ENCODE data around the gene ZNF584. TPM values are rescaled to one million over a fixed set of nuclear protein-coding genes. Genes with fewer than 3 reads are reported as not detected.

The ZNF584 gene
- total RNA-seq, 1 donor from 2014 or later, result 6.9 TPM

DNA sequence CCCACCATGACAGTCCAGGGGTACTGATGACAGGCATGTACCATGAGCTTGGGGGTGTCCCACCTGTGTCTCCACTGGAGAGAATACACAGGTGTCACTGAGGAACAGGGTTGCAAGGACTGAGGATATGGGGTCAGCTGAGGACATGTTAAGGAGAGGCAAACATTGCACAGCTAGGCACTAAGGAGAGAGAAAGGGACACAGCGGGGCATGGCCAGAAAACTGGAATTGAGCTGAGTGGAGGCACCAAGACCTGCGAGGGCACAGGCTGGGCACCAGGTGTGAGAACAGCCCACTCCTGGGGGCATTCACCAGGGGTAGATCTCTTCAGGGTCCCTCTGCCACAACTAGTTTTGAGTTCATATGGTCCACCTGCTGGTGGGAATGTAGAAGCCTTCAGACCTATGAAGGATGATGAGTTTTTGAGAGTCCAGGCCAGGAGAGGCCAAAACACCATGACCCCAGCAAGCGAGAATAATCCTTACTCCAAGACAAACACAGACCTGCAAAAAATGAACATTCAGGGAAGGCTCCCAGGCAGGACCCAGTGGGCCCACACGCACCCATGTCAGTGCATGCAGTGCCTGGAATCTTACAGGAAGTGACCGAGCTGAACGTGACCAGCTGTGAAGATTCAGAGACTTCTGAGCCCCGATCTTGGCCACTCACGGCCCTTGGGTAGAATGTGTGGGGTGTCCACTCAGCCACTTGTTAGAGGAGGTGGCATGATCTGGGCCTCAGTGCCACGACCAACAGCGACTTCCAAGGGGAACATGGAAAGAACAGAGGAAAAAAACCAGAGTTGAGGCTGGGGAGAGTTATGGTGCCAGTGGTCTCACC is 1.4 kb upstream of the ZNF584 start:
- DNase-seq (ENCODE audit: low spot score), result peak; percentile 45
- H3K27ac Mint-ChIP-seq, result peak overlapping the region; percentile 91

GRCh38 chr19:58407658-58408151 is 744 bp upstream of the ZNF584 start:
- H3K4me3 ChIP-seq, result peak overlapping the region; percentile 78
- Mint-ChIP-seq H3K4me1 (peaks cover 32% of the 10 kb centered on the region), H3K9me3 (peaks cover 21% of the 10 kb centered on the region), H3K27ac (peak overlapping the region; percentile 91), H3K36me3 (peaks cover 30% of the 10 kb centered on the region), H3K27me3 (ENCODE audit: insufficient read depth, low read depth) (peaks cover 9% of the 10 kb centered on the region), H3K4me3 (peak overlapping the region; percentile 96)
- H3K4me1 ChIP-seq, result peaks cover 11% of the 10 kb centered on the region
- peaks cover 20% of the 10 kb centered on the region for H3F3A ChIP-seq (ENCODE audit: low read depth)
- H3K79me2 ChIP-seq (ENCODE audit: low read depth), result peaks cover 6% of the 10 kb centered on the region
- peak; percentile 40 for DNase-seq (ENCODE audit: low spot score)
- peak overlapping the region; percentile 98 for H3K4me2 ChIP-seq
- H3K9me3 ChIP-seq (ENCODE audit: low read depth), result no peaks in the 10 kb centered on the region
- TF ChIP-seq, protein P1, sequence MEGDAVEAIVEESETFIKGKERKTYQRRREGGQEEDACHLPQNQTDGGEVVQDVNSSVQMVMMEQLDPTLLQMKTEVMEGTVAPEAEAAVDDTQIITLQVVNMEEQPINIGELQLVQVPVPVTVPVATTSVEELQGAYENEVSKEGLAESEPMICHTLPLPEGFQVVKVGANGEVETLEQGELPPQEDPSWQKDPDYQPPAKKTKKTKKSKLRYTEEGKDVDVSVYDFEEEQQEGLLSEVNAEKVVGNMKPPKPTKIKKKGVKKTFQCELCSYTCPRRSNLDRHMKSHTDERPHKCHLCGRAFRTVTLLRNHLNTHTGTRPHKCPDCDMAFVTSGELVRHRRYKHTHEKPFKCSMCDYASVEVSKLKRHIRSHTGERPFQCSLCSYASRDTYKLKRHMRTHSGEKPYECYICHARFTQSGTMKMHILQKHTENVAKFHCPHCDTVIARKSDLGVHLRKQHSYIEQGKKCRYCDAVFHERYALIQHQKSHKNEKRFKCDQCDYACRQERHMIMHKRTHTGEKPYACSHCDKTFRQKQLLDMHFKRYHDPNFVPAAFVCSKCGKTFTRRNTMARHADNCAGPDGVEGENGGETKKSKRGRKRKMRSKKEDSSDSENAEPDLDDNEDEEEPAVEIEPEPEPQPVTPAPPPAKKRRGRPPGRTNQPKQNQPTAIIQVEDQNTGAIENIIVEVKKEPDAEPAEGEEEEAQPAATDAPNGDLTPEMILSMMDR (IDR thresholded peaks at IDR 0.05), result no peak
- TF ChIP-seq EZH2phosphoT487 (IDR thresholded peaks at IDR 0.05), result no peak
- no peak for TF ChIP-seq EZH2 (IDR thresholded peaks at IDR 0.05)
- H3K27ac ChIP-seq, result peak overlapping the region; percentile 63
- H4K20me1 ChIP-seq (ENCODE audit: low read depth), result no peaks in the 10 kb centered on the region
- peak overlapping the region; percentile 56 for H2AFZ ChIP-seq (replicated peaks)
- H3K36me3 ChIP-seq, result no peaks in the 10 kb centered on the region
- H3K9ac ChIP-seq, result peak overlapping the region; percentile 66
- H3K27me3 ChIP-seq, result no peaks in the 10 kb centered on the region

More for the DNA sequence above, 1.4 kb upstream of the ZNF584 start:
- H2AFZ ChIP-seq (replicated peaks), result no peak overlapping the region
- Mint-ChIP-seq H3K36me3 (peaks cover 26% of the 10 kb centered on the region), H3K4me1 (peaks cover 32% of the 10 kb centered on the region), H3K4me3 (peak overlapping the region; percentile 96), H3K9me3 (peaks cover 18% of the 10 kb centered on the region), H3K27me3 (ENCODE audit: insufficient read depth, low read depth) (peaks cover 9% of the 10 kb centered on the region)
- peak overlapping the region; percentile 98 for H3K4me2 ChIP-seq
- H3K9ac ChIP-seq, result no peak overlapping the region
- TF ChIP-seq EZH2 (IDR thresholded peaks at IDR 0.05), result no peak
- TF ChIP-seq, protein P1 (IDR thresholded peaks at IDR 0.05), result peak; percentile 43
- TF ChIP-seq EZH2phosphoT487 (IDR thresholded peaks at IDR 0.05), result no peak
- peaks cover 11% of the 10 kb centered on the region for H3K79me2 ChIP-seq (ENCODE audit: low read depth)
- H3F3A ChIP-seq (ENCODE audit: low read depth), result peaks cover 25% of the 10 kb centered on the region
- no peaks in the 10 kb centered on the region for H3K27me3 ChIP-seq
- no peaks in the 10 kb centered on the region for H3K9me3 ChIP-seq (ENCODE audit: low read depth)
- H4K20me1 ChIP-seq (ENCODE audit: low read depth), result no peaks in the 10 kb centered on the region
- no peak overlapping the region for H3K27ac ChIP-seq
- no peaks in the 10 kb centered on the region for H3K36me3 ChIP-seq
- H3K4me1 ChIP-seq, result peaks cover 11% of the 10 kb centered on the region
- H3K4me3 ChIP-seq, result peak overlapping the region; percentile 78

DNA sequence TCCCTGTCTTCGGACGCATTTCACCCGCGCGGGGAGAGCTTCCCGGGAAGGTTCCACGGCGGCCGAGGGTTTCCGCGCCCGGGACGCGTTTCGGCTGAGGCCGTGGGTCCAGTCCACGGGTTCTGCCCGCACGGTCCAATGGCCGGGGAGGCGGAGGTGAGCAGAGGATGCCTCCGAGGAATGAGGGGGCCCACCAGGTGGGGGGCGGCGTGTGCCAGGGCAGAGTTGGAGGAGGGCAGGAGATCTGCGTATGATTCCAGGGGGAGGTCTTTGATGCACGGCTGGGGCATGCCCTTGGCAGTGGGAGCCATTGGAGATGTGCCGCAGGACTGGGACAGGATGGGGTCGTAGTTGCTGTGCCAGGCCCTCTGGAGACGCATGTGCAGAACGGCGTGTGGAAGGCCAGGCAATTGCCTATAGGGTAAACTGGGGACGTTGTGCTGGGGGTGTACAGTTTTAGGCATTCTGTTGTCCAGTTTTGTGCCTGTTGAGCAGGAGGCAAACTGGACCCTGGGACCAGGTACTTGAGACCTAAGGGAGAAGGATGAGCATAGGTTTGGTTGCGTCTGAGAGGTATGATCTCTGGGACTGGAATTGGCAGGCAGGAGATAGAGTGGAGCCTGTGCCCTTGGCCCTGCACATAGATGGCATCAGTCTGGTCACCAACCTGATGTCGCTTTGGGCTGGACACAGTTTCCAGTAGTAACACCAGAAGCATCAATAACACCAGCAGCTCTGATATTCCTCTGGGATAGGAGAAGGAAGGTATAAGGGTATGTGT is 751 bp downstream of the ZNF584 start:
- peak overlapping the region; percentile 96 for H3K4me3 Mint-ChIP-seq
- Histone ChIP-seq H3K27ac (no peak overlapping the region), H3K27me3 (no peaks in the 10 kb centered on the region), H4K20me1 (ENCODE audit: low read depth) (no peaks in the 10 kb centered on the region), H3K4me3 (peak overlapping the region; percentile 78), H2AFZ (replicated peaks) (peak overlapping the region; percentile 28), H3K4me1 (peaks cover 11% of the 10 kb centered on the region), H3K4me2 (peak overlapping the region; percentile 98), H3K36me3 (no peaks in the 10 kb centered on the region), H3F3A (ENCODE audit: low read depth) (peaks cover 16% of the 10 kb centered on the region), H3K79me2 (ENCODE audit: low read depth) (no peaks in the 10 kb centered on the region), H3K9me3 (ENCODE audit: low read depth) (no peaks in the 10 kb centered on the region), H3K9ac (no peak overlapping the region)
- DNase-seq (ENCODE audit: low spot score), result peak; percentile 37
- peaks cover 30% of the 10 kb centered on the region for H3K4me1 Mint-ChIP-seq
- H3K9me3 Mint-ChIP-seq, result peaks cover 18% of the 10 kb centered on the region
- peak overlapping the region; percentile 95 for H3K27ac Mint-ChIP-seq
- peaks cover 30% of the 10 kb centered on the region for H3K36me3 Mint-ChIP-seq
- TF ChIP-seq, protein P1 (IDR thresholded peaks at IDR 0.05), result no peak
- TF ChIP-seq EZH2 (IDR thresholded peaks at IDR 0.05), result no peak
- TF ChIP-seq EZH2phosphoT487 (IDR thresholded peaks at IDR 0.05), result no peak
- H3K27me3 Mint-ChIP-seq (ENCODE audit: insufficient read depth, low read depth), result peaks cover 9% of the 10 kb centered on the region
